Osteoblast (primary cell): ENCODE measurements around the gene GRIK2. TPM values are rescaled to one million over a fixed set of nuclear protein-coding genes. Genes with fewer than 3 reads are reported as not detected.

ENCODE experiments used
- DNase-seq: peaks from one replicate; pipeline ENCODE4 v3.0.0; 2011; ENCODE audit warnings: low spot score, mixed read lengths; ENCODE audit not compliant: insufficient read length; ENCODE audit errors: missing footprints
- H2AFZ ChIP-seq: 2 replicates; pipeline ENCODE4 v1.6.0; 2011; ENCODE audit warnings: mild to moderate bottlenecking, low read length
- H3K27ac ChIP-seq: 2 replicates; pipeline ENCODE4 v1.5.1; 2011; ENCODE audit warnings: mild to moderate bottlenecking, low read depth, low read length, moderate library complexity
- H3K27me3 ChIP-seq: 2 replicates; pipeline ENCODE4 v1.6.0; 2012; ENCODE audit warnings: mild to moderate bottlenecking, control low read depth, inconsistent platforms, low read length, moderate library complexity; ENCODE audit not compliant: insufficient read depth
- H3K36me3 ChIP-seq: 2 replicates; pipeline ENCODE4 v1.5.1; 2011; ENCODE audit warnings: mild to moderate bottlenecking, low read length, control low read depth, moderate library complexity; ENCODE audit not compliant: insufficient read depth
- H3K4me1 ChIP-seq: 2 replicates; pipeline ENCODE4 v1.5.1; 2011; ENCODE audit warnings: mild to moderate bottlenecking, low read length, control low read depth, moderate library complexity; ENCODE audit not compliant: insufficient read depth
- H3K4me2 ChIP-seq: 2 replicates; pipeline ENCODE4 v1.6.0; 2011; ENCODE audit warnings: mild to moderate bottlenecking, low read length; ENCODE audit not compliant: insufficient read depth
- H3K4me3 ChIP-seq: fragments of 200-600 bp; sonication (generic); 3 replicates; pipeline ENCODE4 v1.5.1; 2012; ENCODE audit warnings: mild to moderate bottlenecking, low read length, inconsistent platforms; ENCODE audit not compliant: insufficient read depth
- H3K79me2 ChIP-seq: 2 replicates; pipeline ENCODE4 v1.6.0; 2012; ENCODE audit warnings: mild to moderate bottlenecking, low read length, control low read depth, inconsistent platforms; ENCODE audit not compliant: insufficient read depth
- H3K9me3 ChIP-seq: 2 replicates; pipeline ENCODE4 v1.5.1; 2011; ENCODE audit warnings: low read depth, low read length, control low read depth
- H4K20me1 ChIP-seq: 2 replicates; pipeline ENCODE4 v1.6.0; 2012; ENCODE audit warnings: mild to moderate bottlenecking, low read length, control low read depth; ENCODE audit not compliant: insufficient read depth
- total RNA-seq: library from RNA; depleted of rRNA; stranded (reverse); fragments of >200 nt; gene quantifications from 2 replicates; pipeline ENCODE4 v1.2.3, GENCODE V29; 2012
- TF ChIP-seq, protein P1 (sequence below): IDR thresholded peaks from 2 replicates; pipeline ENCODE4 v1.5.1; 2011; ENCODE audit warnings: mild to moderate bottlenecking, low read depth, low read length, moderate library complexity; ENCODE audit errors: extremely low read depth

The GRIK2 gene
- total RNA-seq, 1 donor = 0.72 TPM

GRCh38 chr6:101733899-101734298, 340.4 kb downstream of the GRIK2 start:
- Histone ChIP-seq H3K27ac (no peak overlapping the region), H3K4me2 (no peak overlapping the region), H4K20me1 (no peaks in the 10 kb centered on the region), H3K27me3 (no peaks in the 10 kb centered on the region), H3K4me3 (no peak overlapping the region), H3K36me3 (no peaks in the 10 kb centered on the region), H3K79me2 (no peaks in the 10 kb centered on the region), H2AFZ (no peak overlapping the region), H3K4me1 (no peaks in the 10 kb centered on the region), H3K9me3 (no peaks in the 10 kb centered on the region)
- DNase-seq = no peak
- TF ChIP-seq, protein P1, sequence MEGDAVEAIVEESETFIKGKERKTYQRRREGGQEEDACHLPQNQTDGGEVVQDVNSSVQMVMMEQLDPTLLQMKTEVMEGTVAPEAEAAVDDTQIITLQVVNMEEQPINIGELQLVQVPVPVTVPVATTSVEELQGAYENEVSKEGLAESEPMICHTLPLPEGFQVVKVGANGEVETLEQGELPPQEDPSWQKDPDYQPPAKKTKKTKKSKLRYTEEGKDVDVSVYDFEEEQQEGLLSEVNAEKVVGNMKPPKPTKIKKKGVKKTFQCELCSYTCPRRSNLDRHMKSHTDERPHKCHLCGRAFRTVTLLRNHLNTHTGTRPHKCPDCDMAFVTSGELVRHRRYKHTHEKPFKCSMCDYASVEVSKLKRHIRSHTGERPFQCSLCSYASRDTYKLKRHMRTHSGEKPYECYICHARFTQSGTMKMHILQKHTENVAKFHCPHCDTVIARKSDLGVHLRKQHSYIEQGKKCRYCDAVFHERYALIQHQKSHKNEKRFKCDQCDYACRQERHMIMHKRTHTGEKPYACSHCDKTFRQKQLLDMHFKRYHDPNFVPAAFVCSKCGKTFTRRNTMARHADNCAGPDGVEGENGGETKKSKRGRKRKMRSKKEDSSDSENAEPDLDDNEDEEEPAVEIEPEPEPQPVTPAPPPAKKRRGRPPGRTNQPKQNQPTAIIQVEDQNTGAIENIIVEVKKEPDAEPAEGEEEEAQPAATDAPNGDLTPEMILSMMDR = no peak

DNA sequence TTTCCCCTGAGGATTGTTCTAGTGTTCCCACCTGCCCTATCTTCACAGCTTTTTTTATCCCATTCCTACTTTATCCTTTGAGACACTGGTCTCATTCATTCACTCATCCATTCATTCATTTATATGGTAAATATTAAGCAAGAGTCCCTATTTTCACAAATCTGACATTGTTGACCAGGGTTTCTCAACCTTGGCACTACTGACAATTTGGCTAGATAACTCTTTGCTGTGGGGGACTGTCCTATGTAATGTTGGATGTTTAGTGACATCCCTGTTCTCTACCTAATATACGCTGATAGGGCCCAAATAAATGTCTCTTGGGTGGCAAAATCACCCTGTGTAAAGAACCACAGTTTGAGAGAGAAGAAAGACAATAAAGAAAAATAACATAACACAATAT, 345.0 kb downstream of the GRIK2 start:
- Histone ChIP-seq H3K4me1 (no peaks in the 10 kb centered on the region), H2AFZ (no peak overlapping the region), H3K36me3 (no peaks in the 10 kb centered on the region), H4K20me1 (no peaks in the 10 kb centered on the region), H3K9me3 (no peaks in the 10 kb centered on the region), H3K79me2 (no peaks in the 10 kb centered on the region), H3K27me3 (no peaks in the 10 kb centered on the region), H3K4me2 (no peak overlapping the region), H3K27ac (no peak overlapping the region), H3K4me3 (no peak overlapping the region)
- DNase-seq = no peak
- TF ChIP-seq, protein P1 = no peak

GRCh38 chr6:101740631-101741030, 347.1 kb downstream of the GRIK2 start:
- Histone ChIP-seq H3K9me3 (no peaks in the 10 kb centered on the region), H3K27ac (no peak overlapping the region), H4K20me1 (no peaks in the 10 kb centered on the region), H2AFZ (no peak overlapping the region), H3K4me2 (no peak overlapping the region), H3K27me3 (no peaks in the 10 kb centered on the region), H3K4me1 (no peaks in the 10 kb centered on the region), H3K36me3 (no peaks in the 10 kb centered on the region), H3K4me3 (no peak overlapping the region), H3K79me2 (no peaks in the 10 kb centered on the region)
- DNase-seq = no peak
- TF ChIP-seq, protein P1 = no peak

- Histone ChIP-seq H2AFZ (no peak overlapping the region), H3K9me3 (no peaks in the 10 kb centered on the region), H3K4me2 (no peak overlapping the region), H3K36me3 (no peaks in the 10 kb centered on the region), H3K79me2 (no peaks in the 10 kb centered on the region), H4K20me1 (no peaks in the 10 kb centered on the region), H3K27me3 (no peaks in the 10 kb centered on the region), H3K4me1 (no peaks in the 10 kb centered on the region), H3K4me3 (no peak overlapping the region), H3K27ac (no peak overlapping the region)
- TF ChIP-seq, protein P1 = no peak
- no peak for DNase-seq
These were observed 348.1 kb downstream of the GRIK2 start for GRCh38 chr6:101741474-101742171.
